NCI-H345 treated with DMSO at 0.1 percent for 48 hours (cell line): ENCODE data around the gene PRPF6.

Source experiments
- DNase-seq: peaks from one replicate; lab custom pipeline; 2025; ENCODE audit not compliant: unreplicated experiment; lab: John Stamatoyannopoulos, UW

PRPF6 gene

DNA sequence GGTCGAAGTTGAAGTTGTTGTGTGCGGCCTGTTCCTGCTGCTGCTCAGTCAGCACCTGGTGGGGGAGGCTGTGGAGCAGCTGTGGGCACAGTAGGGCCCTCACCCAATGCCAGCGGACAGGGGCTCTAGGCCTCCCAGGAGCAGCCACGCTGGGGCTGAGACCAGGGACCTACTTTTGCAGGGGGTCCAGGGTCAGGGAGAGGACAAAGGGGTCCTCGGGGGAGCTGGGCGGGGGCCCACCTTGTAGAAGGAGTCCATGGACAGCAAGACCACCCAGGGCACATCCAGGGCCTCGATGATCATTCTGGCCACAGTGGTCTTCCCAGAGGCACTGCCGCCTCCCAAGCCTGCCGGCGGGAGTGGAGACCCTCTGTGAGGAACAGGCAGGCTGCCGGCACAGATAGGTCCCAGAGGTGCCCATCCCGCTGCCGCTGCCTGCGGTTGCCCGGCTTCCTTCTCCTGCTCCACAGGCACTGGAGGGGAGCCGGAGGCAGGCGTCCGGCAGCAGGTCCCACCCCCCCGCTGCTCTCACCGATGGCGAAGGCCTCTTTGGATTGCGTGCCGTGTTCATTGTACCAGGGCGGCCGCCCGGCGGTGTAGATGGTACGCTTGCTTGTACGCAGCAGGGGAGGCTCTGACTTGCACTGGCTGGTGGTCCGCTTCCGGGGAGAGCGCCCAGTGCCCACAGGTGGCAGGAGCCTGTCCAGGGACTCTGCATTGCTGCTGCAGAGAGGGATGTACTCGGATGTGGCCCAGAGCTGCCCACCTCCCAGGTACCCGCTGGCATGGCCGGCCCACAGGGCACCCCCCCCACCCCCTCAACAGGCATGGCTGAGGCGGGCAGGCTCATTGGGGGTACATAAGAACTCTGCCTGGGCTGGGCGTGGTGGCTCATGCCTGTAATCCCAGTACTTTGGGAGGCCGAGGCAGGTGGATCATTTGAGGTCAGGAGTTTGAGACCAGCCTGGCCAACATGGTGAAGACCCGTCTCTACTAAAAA, 34.7 kb upstream of the PRPF6 start:
- DNase-seq = no peak

DNA sequence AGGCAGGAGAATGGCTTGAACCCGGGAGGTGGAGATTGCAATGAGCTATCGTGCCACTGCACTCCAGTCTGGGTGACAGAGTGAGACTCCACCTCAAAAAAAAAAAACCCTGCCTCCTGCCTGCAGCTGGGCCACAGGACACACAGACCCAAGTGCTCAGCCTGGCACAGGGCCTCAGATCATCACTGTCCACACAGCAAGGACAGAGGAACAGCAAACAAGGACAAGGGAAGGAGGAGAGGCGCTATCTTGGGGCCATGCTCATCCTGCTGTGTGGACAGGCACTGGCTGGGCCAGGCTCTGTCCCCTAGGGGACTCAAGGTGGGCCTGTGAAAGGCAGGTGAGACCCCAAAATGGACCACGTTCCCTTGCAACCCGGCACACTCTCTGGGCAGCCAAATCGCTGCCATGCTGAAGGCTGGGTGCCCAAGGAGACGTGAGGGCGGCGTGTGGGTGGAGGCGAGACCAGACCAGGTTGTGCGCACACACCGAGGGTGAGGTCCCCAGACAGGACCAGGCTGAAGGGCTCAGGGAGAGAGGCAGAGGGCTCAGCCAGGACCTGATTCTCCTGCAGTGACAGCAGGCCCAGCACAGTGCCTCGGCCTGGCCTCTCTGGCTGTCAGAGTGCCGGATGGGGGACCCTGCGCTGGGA, 33.8 kb upstream of the PRPF6 start:
- DNase-seq = no peak

DNA sequence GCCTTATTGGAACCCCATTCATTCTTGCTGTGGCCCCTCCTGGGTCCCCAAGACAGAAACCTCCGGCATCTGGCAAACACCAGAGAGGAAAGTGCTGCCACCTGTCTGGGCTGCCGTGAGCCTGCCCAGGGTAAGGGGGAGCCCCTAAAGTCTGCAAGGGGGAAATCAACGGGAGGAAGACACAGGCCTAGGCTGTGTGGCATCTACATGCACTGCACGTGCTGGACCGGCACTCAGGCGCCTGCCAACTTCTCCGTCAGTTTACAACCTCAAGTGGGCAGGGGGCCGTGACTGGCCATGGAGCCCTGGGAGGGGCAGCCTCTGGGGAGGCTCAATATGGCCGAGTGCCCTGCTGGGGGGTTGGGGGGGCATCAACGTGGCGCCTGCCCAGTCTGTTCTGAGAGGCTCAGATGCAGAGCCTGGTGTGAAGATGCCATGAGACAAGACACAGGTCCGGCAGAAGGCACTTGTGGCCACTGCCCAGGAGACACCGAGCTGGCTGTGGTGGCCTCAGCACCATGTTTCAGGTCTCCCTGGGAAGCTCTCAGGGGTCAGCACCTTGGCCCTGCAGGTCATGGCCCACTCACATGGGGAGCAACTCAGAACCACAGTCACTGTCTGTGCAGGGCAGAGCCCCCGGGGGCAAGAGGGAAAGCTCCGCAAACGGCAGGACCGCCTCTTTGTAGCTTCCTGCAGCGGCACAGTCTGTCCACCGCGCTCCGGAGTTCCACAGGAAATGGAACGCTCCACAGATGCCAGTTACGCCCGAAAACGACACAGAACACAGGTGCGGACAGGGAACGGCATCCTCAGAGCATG, 33.1 kb upstream of the PRPF6 start:
- DNase-seq = no peak

DNA sequence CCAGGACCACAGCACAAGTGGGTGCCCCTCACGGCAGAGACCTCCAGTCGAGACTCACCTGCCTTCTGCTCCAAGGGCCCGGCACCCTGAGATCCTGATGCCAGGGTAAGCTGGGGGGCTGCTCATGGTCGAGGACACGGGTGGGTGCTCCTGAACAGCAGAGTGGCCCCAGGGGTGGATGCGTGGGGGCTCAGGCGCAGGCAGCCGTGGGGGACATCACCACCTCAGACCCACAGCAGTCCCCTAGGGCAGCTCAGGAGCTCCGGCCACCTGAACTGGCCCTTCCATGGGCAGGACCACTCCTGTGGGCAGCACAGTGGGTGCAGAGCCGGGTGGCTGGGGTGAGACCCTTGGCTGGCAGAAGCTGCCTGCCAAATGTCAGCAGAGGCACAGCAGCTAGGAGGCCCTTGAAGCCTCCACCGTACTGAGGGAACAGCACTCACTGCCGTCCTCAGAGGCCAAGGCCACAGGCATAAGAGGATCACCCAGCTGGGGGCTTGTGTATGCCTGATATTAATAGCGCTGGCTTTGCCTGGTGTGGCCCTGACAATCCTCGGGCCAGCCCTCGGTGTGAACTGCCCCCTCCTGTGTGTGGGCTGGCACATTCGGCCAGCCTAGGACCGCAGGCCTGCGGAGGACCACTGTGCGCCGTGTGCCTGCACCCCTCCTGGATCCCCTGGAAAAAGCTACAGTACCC, 30.1 kb upstream of the PRPF6 start:
- no peak for DNase-seq

DNA sequence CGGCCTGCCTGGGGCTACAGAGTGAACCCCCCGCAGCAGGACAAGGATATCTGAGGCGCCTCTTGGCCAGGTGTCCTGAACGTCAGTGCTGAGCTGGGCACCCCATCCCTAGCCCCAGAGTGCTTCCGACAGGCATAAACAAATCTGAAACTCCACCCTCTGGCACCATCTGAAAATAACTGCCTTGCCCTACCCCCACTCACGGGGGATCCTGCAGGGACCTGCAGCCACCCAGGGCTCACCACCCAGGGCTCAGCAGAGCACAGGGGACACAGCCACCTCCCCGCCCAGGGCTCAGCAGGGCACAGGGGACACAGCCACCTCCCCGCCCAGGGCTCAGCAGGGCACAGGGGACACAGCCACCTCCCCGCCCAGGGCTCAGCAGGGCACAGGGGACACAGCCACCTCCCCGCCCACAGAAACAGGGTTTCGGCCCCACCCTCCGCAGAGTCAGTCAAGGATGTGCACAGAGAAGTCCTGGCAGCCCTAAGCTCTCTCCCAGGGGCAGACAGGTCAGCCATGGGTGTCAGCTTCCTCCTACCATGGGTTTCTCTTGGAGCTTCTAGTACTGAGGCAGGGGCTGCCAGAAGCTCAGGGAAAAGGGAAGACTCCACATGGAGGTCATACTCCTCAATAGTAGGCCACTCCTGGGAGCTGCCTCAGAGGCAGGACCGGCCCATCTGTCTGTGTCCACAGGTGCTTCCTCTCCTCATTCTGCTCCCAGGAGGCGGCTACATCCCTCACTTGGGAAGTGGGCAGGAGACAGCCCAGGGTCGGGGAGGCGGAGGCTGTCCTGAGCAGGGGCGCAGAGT, 29.3 kb upstream of the PRPF6 start:
- no peak for DNase-seq

DNA sequence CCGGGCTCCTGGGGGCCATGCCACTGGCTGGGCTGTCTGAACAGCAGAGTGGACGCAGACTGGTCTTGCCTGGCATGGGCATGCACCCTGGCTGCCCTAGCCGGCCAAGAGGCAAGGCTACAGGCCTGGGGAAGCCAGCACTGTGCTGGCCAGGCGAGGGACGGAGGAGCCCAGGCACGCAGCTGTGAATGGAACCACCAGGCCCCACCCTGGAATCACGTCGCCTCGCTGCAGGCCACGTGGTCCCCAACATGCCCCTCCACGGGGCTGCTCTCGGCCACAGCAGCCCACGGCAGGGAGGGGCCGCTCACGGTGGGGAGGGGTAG, 28.8 kb upstream of the PRPF6 start:
- DNase-seq = no peak

DNA sequence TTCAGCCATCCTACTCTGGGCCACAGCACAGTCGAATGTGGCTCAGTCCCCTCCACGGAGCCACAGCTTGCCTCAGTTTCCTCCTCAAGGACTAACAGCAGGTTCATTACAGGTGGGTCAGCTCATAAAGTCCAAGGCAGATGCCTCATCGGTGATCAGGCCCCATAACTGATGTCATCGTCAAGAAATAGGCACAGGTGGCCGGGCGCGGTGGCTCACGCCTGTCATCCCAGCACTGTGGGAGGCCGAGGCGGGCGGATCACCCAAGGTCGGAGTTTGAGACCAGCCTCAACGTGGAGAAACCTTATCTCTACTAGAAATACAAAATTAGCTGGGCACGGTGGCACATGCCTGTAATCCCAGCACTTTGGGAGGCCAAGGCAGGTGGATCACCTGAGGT, 28.2 kb upstream of the PRPF6 start:
- DNase-seq = no peak

DNA sequence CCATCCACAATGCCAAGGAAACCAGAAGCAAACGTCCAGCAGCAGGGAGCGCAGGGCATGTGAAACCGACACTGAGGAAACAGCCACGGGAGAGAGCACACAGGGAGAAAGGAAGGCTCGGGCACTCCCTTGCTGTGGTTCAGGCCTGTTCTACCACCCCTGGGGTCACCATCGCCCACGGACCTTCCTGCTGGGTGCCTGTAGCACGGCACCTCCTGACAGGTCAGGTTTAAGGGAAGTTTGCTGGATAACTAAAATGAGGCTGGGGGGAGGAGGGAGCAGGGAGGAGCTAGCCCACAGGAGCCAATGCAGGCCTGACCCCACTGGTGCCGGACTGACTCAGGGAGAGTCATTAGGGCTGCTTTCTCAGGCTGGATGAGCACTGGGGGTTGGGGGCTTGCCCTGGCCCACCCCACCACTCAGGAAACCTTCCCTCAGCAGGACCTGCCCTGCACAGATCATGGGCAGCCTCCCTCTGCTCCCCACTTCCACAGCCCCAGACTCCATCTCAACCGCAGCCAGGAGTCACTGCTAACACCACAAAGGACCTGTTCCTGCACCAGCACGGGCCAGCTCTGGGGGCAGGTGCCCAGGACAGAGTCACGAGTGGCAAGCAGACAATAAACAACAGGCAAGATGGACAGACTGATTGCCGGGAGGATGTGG, 27.0 kb upstream of the PRPF6 start:
- no peak for DNase-seq

DNA sequence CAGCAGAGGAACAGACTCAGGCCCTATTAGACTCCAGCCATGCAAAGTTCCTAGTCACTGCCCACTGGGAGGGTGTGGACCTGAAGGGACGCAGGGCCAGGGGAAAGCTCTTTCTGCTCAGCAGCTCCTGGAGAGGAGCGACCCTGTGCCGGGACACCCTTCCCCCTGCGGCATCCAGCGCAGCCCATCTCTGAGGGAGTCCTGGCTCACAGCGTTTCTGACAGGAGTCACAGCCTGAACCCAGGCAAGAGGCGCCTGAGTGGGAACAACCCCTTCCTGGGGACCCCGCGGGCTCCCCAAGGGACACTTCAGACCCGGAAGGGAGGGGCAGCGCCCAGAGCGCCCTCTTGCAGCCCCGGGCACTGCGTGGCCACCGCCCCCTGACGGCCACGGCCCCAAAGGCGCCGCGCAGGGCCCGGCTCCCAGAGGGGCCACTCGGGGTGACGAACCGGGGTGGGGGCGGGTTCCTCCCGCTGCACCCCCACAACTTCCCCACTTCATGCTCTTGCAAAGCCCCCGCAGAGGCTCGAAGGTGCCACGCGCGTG, 25.6 kb upstream of the PRPF6 start:
- DNase-seq = no peak

DNA sequence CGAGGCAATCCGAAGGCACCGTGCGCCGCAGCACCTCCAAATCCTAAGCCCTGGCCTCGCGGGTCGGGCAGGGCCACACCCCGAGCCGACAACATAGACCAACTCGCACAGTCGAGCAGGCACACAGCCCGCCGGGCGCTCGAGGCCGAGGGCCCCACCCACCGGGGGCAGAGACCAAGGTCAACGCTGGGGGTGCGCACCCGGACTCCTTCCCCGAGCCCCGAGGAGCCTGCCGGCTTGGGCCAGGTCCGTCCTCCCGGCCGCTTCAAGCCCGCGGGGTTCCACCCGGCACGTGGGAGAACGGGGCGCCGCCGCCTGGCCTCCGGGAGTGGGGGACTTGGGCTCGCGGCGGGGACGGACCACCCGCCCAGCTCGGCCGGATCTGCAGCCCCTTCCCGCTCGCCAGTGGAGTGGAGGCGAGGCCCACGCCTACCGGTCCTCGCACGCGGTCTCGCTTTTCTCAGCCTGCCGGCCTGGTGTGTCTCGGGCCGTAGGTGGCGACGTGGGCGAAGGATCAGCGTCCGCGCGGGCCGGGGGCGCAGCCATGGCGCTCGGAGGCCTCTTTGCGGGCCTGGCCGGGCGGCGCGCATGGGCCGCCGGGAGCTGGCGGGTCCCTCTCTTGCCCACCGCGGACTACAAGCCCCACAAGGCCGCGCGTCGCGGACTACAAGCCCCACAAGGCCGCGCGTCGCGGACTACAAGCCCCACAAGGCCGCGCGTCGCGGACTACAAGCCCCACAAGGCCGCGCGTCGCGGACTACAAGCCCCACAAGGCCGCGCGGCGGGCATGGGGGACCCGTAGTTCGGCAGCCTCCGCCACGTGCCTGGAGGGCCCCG, 24.9 kb upstream of the PRPF6 start, which contains the start of gene UCKL1:
Gene UCKL1 (minus strand): TSS at position 590 of the 837 bp plus-strand sequence. CDS start 44 bp downstream, at position 546.
- DNase-seq = peak; percentile 89

DNA sequence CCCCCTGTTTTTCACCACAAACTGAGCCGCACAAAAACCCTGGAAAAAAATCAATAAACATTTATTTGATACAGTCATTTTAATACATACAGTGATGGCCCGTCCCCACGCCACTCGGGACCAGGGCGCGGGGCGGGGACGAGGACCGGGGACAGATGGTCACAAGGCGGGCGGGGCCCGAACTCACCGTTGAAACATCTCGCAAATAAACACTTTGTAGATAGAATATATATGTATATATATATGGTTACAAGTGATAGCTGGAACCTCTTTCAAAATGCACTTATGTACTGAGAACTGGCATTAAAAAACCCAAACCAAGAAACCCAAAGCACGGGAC, 24.3 kb upstream of the PRPF6 start:
- no peak for DNase-seq

DNA sequence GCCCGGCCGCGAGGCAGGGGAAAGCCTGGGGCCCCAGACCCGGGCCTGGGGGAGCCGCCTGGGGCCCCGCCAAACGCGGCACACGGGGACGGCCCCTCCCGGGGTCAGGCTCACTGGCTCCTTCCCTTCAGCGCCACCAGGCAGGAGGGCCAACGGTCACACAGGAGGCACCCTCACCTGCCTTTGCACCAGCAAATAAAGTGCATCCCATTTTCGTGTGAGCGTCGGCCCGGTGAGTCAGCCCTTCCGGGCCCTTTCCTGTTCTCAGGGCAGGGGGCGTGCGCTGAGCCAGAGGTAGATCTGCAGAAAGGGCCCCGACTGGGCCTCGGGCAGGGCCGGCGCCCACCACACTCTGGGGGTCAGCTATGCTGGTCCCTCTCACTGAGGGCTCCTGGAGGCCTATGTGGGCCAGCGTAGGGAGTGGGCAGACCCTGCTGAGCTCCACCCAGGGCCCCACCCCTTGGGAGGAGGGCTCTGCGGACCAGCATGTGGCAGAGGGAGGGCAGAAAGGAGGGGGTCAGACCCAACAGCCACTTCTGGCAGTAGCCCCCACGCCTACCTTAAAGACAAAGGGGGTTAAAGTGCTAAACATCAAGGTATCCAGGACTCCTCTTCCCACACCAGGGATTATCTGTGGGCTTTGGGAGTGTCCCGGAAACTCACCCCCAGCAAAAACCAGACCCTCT, 23.8 kb upstream of the PRPF6 start:
- peak; percentile 93 for DNase-seq

DNA sequence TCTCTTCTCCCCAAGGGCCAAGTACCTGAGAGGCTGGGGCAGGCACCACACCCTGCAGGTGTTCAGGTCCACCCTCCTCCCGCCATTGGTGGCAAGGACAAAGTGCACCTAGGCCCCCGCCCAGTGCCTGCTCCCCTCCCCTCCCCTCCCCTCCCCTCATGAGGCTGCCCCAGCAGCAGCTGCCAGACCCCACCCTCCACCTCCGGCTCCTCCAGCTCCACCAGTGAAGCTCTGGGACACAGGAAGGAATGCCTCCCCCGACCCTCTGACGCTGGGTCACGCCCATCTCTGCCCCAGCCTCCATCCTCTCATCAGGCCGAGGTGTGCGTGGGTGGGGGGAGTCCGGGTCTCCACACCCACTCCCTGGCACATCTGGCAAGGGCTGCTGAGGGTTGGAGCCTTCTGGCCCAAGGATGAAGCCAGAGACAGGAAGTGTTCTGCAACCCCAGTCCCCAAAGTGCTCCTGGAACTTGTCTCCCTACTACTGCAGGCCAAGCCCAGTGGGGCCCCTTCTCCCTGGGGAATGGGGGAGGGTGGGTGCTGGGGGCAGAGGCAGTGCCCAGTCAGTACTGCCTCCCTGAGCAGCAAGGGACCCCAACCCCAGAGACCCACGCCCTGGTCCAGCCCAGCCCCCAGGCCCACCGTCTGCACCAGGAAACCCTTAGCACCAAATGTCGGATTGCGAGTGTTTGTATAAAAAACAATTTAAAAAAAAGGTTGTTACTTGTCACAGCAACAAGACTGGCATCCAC, 23.1 kb upstream of the PRPF6 start:
- no peak for DNase-seq

DNA sequence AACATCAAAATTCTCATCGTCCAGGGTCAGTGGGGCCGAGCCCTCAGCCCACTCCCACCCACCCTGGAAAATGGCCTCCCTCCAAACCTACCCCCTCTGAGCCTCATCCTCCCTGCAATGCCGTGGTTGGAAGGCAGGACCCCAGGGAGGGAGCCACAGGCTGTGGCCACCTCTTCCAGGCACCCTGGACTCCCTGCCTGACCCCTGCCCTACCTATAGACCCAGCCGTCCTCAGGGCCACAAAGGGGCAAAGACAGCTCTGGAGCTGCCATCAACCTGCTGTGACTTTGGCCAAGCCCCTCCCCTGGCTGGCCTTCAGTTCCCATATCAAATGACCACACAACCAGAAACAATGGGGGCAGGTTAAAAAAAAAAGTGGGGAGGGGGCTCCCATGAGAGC, 22.5 kb upstream of the PRPF6 start:
- no peak for DNase-seq

DNA sequence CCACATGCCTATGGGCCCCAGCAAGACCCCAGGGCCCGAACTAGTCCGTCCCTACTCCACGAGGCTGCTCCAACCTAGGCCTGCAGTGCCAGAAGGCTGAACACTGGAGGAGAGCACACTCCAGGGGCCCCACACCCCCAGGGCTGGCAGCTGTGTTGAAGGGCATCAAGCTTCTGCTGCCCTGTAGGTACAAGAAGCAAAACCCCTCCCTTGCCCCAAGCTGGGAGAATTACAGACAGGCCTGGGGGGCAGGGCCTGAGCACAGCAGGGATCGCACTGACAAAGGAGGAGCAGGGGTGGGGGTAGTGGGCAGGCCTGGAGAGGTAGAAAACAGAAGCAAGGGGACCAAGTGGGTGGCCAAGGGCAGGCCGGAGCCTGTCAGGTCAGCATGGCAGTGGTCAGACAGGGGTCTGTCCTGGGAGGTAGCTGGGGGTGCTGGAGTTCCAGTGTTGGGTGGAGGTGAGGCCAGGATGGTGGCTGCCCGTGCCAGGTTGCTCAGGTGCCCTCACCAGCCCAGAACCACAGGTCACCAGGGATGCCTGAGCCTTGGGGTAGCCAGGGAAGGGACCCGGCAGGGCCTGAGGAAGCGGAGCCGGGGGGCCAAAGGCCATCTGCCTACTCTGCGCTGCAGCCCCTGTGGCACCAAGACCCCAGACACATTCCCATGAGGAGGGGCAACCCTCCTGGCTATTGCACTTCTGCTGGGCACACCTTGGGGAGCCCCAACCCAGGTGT, 21.8 kb upstream of the PRPF6 start:
- no peak for DNase-seq

DNA sequence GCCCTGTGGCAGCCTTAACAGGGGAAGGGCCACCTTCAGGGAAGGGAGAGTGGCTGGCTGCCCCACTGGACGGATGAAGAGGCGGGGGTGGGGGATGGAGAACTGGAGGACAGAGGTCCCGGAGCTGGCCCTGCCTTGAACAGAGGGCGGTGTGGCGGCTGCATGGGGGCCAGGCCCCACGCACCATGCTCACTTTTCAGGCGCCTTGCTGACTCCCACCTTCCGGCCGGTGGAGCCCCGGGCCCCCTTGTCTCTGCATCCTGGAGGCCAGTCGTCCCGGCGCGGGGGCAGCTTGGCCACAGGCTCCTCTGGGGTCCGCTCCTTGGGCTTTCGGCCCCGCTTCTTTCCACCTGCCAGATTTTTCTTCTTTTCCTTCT, 21.2 kb upstream of the PRPF6 start:
- DNase-seq = no peak
